OCI-LY3 (cell line): Measurements from ENCODE around the gene ELMO1.

Experiments used
- CTCF ChIP-seq: fragments of 200-600, 300-600 bp; sonication (generic); IDR thresholded peaks from 2 replicates; pipeline ENCODE4 v1.5.1; 2014; ENCODE audit warnings: antibody characterized with exemption, low read length, low read depth
- EZH2phosphoT487 ChIP-seq: fragments of 200-600 bp; shearing (Covaris generic); IDR thresholded peaks from 2 replicates; pipeline ENCODE4 v1.6.1; 2018; ENCODE audit warnings: antibody characterized with exemption, mixed run types, low read depth

DNA sequence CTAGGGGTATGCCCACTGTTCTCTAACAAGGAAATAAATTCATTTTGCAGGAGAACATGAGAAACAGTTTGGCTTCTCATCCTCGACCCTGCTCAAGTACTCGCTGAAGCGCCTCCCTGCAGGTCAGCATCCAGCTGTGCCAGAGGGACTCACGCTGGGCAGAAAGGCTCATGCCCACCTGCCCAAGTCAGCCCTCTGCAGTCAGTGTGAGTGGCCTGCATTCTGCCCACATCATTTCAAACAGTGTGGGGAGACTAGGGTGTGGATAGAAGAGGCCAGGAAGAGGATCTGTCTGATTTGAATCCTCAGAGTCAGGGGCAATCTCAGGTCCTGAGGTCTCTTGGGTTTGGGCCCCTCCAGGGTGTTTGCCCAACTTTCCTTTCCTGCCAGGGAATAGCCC lies 297.8 kb downstream of the ELMO1 start:
- TF ChIP-seq CTCF: no peak
- TF ChIP-seq EZH2phosphoT487: no peak
